ENCODE data around the gene ANXA4. TPM values are rescaled to one million over a fixed set of nuclear protein-coding genes. Genes with fewer than 3 reads are reported as not detected.

The ANXA4 gene
- total RNA-seq, 1 donor from 2014 or later = 69.9 TPM

- intact Hi-C loops (cut with micrococcal nuclease) = no loop called here
These were observed 93.7 kb downstream of the ANXA4 start for GRCh38 chr2:69835666-69836065.

GRCh38 chr2:69836316-69836715 is 94.4 kb downstream of the ANXA4 start:
- intact Hi-C loops (cut with micrococcal nuclease) = no loop called here

DNA sequence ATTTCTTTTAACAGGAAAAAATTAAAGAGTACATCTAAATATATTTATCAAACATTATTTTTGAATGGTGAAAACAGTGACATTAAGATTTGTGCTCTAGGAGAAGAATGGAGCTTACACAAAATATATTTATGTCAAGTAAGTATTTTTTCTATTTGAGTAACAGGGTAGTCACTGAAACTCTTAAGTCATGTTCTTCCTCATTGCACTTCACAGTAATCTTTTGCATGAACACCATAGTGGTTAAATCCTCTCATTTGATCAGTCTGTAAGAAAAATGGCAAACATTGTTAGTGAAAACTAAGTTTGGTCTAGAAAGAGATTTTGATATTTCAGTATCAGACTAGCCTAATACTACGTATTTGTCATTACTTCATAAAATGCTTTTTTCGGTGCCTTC is 95.6 kb downstream of the ANXA4 start:
- intact Hi-C loops (cut with micrococcal nuclease) = no loop called here

DNA sequence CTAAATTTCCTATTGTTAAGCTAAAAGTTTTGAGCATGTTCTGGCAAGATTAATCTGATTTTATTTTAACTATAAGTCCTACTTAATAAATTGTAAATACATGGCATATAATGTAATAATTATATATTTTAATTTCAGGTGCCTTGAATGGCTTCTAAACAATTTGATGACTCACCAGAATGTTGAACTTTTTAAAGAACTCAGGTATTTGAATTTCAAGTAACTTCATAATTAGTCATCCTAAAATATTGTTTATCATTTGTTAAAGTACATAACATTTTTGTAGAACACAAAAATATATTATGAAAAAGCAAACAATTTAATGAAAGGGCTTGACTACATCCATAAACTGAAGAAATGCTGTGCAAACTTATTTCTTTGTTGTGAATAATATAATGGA is 102.1 kb downstream of the ANXA4 start:
- intact Hi-C loops (cut with micrococcal nuclease) = loop anchor here (2.0 kb wide), 1 partner anchor 13 kb away; no protein-coding TSS in a partner anchor

DNA sequence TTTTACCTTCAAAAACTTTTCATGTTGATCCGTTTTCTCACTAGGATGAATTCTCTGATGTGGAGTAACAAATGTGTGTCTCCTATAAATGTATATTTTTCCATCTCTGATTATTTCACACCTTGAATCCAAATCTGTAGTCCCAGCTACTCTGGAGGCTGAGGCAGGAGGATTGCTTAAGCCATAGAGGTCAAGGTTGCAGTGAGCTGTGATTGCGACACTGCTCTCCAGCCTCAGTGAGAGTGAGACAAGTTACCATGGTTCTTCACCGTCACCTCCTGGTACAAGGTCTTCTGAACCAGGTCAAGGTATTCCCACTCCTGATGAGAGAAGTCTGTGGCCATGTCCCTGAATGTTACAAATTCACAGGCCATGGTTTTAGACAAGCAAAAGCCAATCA is 102.6 kb downstream of the ANXA4 start:
- intact Hi-C loops (cut with micrococcal nuclease) = no loop called here

DNA sequence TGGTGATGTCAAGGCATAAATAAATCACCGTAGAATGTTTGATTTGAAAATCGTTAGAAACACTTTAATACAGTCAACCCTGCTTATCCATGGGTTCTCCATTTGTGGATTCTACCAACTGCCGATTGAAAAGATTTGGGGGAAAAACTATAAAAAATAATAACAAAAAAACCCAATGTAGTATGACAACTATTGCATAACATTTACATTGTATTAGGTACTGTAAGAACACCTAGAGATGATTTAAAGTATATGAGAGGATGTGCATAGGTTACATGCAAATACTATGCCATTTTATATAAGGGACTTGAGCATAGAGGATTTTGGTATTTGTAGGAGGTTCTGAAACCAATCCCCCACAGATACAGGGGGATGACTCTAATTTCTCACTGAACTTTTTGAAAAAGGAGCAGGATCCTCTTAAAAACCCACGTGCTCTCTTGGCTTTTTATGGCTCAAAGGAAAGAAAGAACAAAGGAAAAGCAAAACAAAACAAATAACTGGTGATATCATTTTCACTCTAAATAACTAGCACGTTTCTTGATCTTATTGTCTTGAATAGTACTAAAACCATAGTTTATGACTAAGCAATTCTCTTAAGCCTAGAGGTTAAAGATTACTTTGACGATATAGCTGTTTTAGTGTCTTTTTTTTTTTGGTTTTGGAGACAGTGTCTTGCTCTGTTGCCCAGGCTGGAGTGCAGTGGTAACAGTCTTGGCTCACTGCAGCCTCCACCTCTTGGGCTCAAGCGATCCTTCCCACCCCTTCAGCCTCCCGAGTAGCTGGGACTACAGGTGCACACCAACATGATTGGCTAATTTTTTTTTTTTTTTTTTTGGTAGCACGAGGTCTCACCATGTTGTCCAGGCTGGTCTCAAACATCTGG is 104.5 kb downstream of the ANXA4 start:
- intact Hi-C loops (cut with micrococcal nuclease) = no loop called here

- intact Hi-C loops (cut with micrococcal nuclease) = no loop called here
These were observed 105.3 kb downstream of the ANXA4 start for GRCh38 chr2:69847068-69847828.

- intact Hi-C loops (cut with micrococcal nuclease) = no loop called here
These were observed 106.4 kb downstream of the ANXA4 start for GRCh38 chr2:69848186-69848790.

- intact Hi-C loops (cut with micrococcal nuclease) = no loop called here
These were observed 116.3 kb downstream of the ANXA4 start for GRCh38 chr2:69858261-69858660.

- intact Hi-C loops (cut with micrococcal nuclease) = no loop called here
These were observed 121.4 kb downstream of the ANXA4 start for GRCh38 chr2:69863298-69863697.

Other genes with a start within 250 kb of the ANXA4 start
- gene AAK1, start 98.4 kb upstream of the ANXA4 start, total RNA-seq = 106 and 113 TPM in 2 replicates
- gene GMCL1, start 87.5 kb downstream of the ANXA4 start, total RNA-seq = 26.6 and 30.4 TPM in 2 replicates
- gene SNRNP27, start 151.8 kb downstream of the ANXA4 start, total RNA-seq = 53.3 and 55.1 TPM in 2 replicates
- gene MXD1, start 173.0 kb downstream of the ANXA4 start, total RNA-seq = 30.2 and 32.0 TPM in 2 replicates
- 1.1 TPM in 2 replicates for gene ASPRV1, start 219.5 kb downstream of the ANXA4 start, total RNA-seq